ENCODE data around the gene CRYAB. TPM values are rescaled to one million over a fixed set of nuclear protein-coding genes. Genes with fewer than 3 reads are reported as not detected.

CRYAB gene
- total and polyA plus RNA-seq, 8 donors: 28.4 to 207 (median 80.7) TPM

DNA sequence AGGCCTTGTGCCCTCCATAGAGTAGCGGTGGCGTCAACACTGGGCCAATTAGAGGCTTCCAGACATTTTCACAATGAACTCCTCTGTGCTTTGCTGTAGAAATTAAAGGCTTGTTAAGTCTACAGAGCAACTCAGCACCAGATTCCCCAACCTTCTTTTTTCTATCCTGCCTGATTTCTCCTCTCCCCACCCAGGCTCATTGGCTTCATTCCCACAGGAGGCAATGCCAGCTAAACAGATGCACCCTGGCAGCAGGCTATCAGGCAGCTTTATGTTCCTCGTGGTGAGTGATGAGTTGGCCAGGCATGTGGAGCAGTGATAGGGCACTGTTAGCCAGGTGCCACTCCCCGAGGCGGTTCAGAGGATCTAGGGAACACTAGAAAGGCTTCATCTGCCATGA is 30.4 kb upstream of the CRYAB start:
- no peak for TF ChIP-seq POLR2A (IDR thresholded peaks at IDR 0.05)
- no peak for TF ChIP-seq POLR2AphosphoS5 (IDR thresholded peaks at IDR 0.05)
- TF ChIP-seq EP300 (IDR thresholded peaks at IDR 0.05): no peak
- TF ChIP-seq CTCF (IDR thresholded peaks at IDR 0.05): no peak
- Histone ChIP-seq H3K9me3 (no peaks in the 10 kb centered on the region), H3K36me3 (no peaks in the 10 kb centered on the region), H3K4me3 (no peak overlapping the region), H3K27me3 (no peaks in the 10 kb centered on the region), H3K4me1 (peaks cover 27 to 65% (median 51%) of the 10 kb centered on the region in 4 donors), H3K27ac (peak overlapping the region in 3 of 5 donors; percentile 25 to 61 (median 30))
- peak in 1 of 2 donors; percentile 56 for DNase-seq
- WGBS, 5 donors: 65 to 75% (median 70%) methylated on average over 5 of the region's 5 CpGs
- intact Hi-C loops (cut with DNase I; ENCODE audit: low total_unique reads): no loop called here

DNA sequence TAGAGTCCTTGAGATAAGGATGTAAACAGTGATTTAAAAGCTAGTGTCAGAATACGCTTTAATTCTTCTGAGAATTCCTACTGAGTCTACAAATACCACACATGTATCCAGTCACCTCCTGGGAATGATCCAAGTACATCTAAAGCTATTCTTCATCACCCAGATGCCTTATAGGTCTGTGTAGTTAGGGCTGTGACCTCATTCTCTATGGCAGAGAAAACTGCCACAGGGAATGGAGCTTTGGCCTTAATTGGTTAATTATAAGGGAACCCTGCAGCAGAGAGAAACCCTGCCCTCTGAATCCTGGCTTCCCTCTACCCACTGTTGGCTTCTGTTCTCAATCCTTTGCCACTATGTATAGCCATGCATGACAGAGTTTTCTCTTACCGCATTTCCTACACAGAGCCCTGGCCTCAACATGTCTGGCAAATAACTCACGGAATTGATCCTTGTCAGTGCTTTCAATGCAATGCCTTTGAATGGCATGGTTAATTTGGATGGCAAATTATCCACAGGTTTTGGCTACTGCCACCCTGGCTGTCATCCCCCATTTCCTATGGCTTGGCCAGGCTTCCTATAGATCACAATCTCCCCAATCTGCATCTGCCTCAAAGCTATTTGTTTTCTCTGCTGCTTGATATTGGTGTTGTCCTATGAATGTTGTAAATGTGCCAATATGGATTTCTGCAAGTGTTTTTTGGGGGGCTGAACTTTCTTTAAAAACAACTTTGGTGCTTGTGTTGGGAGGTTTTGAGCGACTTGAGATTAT is 28.4 kb upstream of the CRYAB start:
- TF ChIP-seq CTCF (IDR thresholded peaks at IDR 0.05): no peak
- no peak for TF ChIP-seq POLR2AphosphoS5 (IDR thresholded peaks at IDR 0.05)
- TF ChIP-seq POLR2A (IDR thresholded peaks at IDR 0.05): no peak
- no peak for TF ChIP-seq EP300 (IDR thresholded peaks at IDR 0.05)
- peak overlapping the region in 4 of 5 donors; percentile 70 to 87 (median 82) for H3K27ac ChIP-seq
- H3K9me3 ChIP-seq: no peaks in the 10 kb centered on the region
- intact Hi-C loops (cut with DNase I; ENCODE audit: low total_unique reads): no loop called here
- 70 to 86% (median 79%) methylated on average over 4 of the region's 4 CpGs for WGBS, 5 donors
- no peak for DNase-seq
- no peaks in the 10 kb centered on the region for H3K27me3 ChIP-seq
- peaks cover 37 to 65% (median 53%) of the 10 kb centered on the region in 4 donors for H3K4me1 ChIP-seq
- H3K4me3 ChIP-seq: no peak overlapping the region
- H3K36me3 ChIP-seq: no peaks in the 10 kb centered on the region

DNA sequence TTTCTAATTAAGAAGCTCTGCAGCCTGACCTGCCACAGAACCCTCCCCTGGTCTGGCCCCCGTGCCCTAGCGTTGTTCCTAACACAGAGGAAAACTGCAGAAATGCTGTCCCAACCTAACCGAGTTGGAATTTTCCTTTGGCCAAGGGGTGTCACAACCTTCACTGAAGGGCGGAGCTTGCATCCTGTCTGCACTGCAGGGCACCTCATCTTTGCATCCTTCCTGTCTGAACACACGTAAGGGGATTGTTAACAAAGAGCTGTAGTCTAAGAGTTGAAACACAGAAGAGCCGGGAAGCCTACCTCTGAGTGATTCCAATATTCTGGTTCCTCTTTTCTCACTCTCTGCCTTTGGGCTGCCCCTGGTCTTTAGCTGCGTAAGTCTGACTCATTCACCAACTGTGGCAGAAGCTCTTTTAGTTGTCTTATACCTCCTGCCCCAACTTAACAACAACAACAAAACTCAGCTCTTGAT is 27.2 kb upstream of the CRYAB start:
- H3K4me3 ChIP-seq: peak overlapping the region in 1 of 4 donors; percentile 7
- 26 to 37% (median 28%) methylated on average over 7 of the region's 7 CpGs for WGBS, 5 donors
- H3K4me1 ChIP-seq: peaks cover 29 to 63% (median 43%) of the 10 kb centered on the region in 4 donors

DNA sequence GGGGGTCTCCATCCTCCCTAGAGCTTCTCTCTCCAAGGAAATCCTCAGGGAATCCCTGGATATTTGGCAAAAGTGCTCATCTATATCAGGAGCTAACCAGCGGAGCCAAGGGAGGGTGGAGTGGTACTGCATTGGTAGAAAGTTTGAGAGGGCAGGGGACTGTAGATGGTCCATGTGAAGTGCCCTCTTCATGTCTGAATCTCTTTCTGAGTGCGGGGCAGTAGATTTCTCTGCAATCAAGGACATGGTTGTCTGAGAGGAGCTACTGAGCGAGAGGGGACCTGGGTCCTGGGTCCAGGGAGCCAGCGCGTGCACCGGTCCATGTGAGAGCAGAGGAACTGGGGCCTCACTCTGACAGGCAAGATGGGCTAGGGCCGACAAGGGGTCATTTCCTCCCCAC is 26.3 kb upstream of the CRYAB start:
- intact Hi-C loops (cut with DNase I; ENCODE audit: low total_unique reads): no loop called here
- no peaks in the 10 kb centered on the region for H3K27me3 ChIP-seq
- H3K9me3 ChIP-seq: no peaks in the 10 kb centered on the region
- 56 to 73% (median 67%) methylated on average over 7 of the region's 7 CpGs for WGBS, 5 donors
- DNase-seq: no peak
- no peaks in the 10 kb centered on the region for H3K36me3 ChIP-seq
- H3K27ac ChIP-seq: peak overlapping the region; percentile 67 to 87 (median 81)
- peaks cover 29 to 60% (median 41%) of the 10 kb centered on the region in 4 donors for H3K4me1 ChIP-seq
- H3K4me3 ChIP-seq: peak overlapping the region; percentile 76 to 90 (median 80)
- TF ChIP-seq CTCF (IDR thresholded peaks at IDR 0.05) (no peak), POLR2A (IDR thresholded peaks at IDR 0.05) (no peak), EP300 (IDR thresholded peaks at IDR 0.05) (no peak), POLR2AphosphoS5 (IDR thresholded peaks at IDR 0.05) (no peak)

More for the DNA sequence above, 27.2 kb upstream of the CRYAB start:
- H3K36me3 ChIP-seq: no peaks in the 10 kb centered on the region
- intact Hi-C loops (cut with DNase I; ENCODE audit: low total_unique reads): no loop called here
- H3K27me3 ChIP-seq: no peaks in the 10 kb centered on the region
- DNase-seq: no peak
- TF ChIP-seq POLR2AphosphoS5 (IDR thresholded peaks at IDR 0.05) (peak in 1 of 3 donors; percentile 22), EP300 (IDR thresholded peaks at IDR 0.05) (no peak), POLR2A (IDR thresholded peaks at IDR 0.05) (no peak)
- H3K27ac ChIP-seq: peak overlapping the region; percentile 8 to 87 (median 81)
- no peaks in the 10 kb centered on the region for H3K9me3 ChIP-seq

DNA sequence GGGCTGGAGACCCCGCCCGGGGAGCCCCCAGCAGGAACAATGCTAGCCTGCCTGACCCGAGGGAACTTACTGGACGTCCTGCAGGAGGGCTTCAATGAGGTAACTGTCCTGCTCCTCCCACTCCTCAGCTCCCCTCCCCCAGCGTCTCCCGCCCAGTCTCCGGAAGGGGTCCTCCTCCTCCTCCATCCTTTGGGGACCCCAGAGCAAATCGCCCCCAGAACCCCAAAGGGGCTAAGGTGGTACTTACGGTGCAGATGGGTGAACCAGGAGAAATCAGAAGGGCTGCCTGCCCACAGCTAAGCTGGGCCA is 25.8 kb upstream of the CRYAB start:
- intact Hi-C loops (cut with DNase I; ENCODE audit: low total_unique reads): no loop called here
- WGBS, 5 donors: 4 to 17% (median 7%) methylated on average over 1 to 9 of the region's 9 CpGs
- H3K4me1 ChIP-seq: peaks cover 29 to 60% (median 41%) of the 10 kb centered on the region in 4 donors
- H3K27me3 ChIP-seq: no peaks in the 10 kb centered on the region
- peak overlapping the region; percentile 67 to 87 (median 81) for H3K27ac ChIP-seq
- H3K4me3 ChIP-seq: peak overlapping the region; percentile 76 to 90 (median 80)
- H3K9me3 ChIP-seq: no peaks in the 10 kb centered on the region
- H3K36me3 ChIP-seq: no peaks in the 10 kb centered on the region
- no peak for TF ChIP-seq POLR2AphosphoS5 (IDR thresholded peaks at IDR 0.05)
- TF ChIP-seq POLR2A (IDR thresholded peaks at IDR 0.05): no peak
- no peak for TF ChIP-seq CTCF (IDR thresholded peaks at IDR 0.05)
- TF ChIP-seq EP300 (IDR thresholded peaks at IDR 0.05): no peak
- no peak for DNase-seq

Data from stomach (tissue), 9 donors.